ENCODE data around the gene ENPP6.

The ENPP6 gene

DNA sequence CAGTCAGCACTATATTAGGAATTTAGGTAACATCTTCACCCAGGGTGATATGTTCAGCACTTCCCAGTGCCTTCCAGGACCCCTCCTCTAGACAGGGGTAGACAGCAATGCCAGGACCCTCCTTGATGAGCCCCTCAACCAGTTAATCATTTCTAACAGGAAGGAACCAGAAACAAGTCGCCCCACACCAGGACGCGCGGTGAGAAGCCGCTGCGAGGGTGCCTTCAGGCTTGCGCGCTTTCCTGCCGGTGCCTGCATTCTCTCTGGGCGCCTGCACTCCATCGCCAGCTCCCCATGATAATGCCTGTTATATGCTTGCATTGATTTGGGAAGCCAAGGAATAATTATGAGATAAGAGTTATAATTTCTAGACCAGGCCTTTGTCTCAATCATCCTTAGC lies 116.0 kb downstream of the ENPP6 start:
- H3K4me3 ChIP-seq (ENCODE audit: low read length), result no peak overlapping the region
- DNase-seq (ENCODE audit: low read depth), result no peak
- TF ChIP-seq, protein P1, sequence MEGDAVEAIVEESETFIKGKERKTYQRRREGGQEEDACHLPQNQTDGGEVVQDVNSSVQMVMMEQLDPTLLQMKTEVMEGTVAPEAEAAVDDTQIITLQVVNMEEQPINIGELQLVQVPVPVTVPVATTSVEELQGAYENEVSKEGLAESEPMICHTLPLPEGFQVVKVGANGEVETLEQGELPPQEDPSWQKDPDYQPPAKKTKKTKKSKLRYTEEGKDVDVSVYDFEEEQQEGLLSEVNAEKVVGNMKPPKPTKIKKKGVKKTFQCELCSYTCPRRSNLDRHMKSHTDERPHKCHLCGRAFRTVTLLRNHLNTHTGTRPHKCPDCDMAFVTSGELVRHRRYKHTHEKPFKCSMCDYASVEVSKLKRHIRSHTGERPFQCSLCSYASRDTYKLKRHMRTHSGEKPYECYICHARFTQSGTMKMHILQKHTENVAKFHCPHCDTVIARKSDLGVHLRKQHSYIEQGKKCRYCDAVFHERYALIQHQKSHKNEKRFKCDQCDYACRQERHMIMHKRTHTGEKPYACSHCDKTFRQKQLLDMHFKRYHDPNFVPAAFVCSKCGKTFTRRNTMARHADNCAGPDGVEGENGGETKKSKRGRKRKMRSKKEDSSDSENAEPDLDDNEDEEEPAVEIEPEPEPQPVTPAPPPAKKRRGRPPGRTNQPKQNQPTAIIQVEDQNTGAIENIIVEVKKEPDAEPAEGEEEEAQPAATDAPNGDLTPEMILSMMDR (IDR thresholded peaks at IDR 0.05; ENCODE audit: insufficient read depth, low read depth, low read length, missing control alignments), result no peak

DNA sequence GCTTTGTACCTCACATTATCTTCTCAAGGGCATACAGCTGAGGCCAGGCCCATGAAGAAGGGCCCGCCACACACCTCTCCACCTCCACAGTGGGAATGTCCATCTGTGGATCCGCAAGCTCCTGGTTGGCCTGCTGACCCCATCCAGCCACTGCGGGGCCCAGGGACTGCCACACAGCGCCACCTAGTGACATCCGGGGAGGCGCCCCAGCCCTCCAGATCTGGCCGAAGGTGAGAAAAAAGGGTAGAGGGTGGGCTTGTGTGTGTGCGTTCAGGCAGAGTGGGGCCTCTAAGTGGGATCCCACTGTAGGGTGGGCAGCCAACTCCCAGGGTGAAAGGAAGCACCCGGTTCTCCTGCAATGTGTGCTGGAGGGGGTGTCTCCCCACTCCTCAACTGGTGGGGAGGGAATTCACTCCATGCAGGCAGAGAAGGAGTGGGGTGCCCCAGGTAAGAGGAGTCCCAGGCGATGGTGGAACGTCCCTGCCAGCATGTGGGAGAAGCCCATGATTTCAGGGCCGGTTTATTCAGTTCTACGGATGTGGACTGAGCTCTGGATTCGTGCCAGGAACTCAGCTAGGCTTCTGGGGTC lies 117.3 kb downstream of the ENPP6 start:
- TF ChIP-seq, protein P1 (IDR thresholded peaks at IDR 0.05; ENCODE audit: insufficient read depth, low read depth, low read length, missing control alignments), result peak; percentile 93
- H3K4me3 ChIP-seq (ENCODE audit: low read length), result no peak overlapping the region
- peak; percentile 33 for DNase-seq (ENCODE audit: low read depth)

DNA sequence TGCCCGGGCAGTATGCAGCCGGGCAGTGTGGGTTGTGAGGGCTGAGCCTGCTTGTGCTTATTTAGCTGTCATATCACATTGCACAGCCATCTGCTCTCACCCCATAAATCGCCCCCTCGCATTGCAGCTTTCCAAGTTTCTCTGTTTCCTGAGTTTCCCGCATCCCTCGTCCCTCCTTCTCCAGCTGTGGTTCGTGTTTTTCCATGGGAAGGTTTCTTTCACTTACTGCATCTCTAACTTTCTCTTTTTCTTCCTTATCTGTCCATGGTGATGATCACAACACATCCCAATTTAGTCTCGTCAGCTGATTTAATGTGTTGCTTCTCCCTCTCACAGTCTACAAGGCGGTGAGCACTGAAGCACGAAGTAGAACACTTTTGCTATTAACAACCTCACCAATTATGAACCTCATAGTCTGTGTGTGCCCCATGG lies 118.1 kb downstream of the ENPP6 start:
- no peak for DNase-seq (ENCODE audit: low read depth)
- TF ChIP-seq, protein P1 (IDR thresholded peaks at IDR 0.05; ENCODE audit: insufficient read depth, low read depth, low read length, missing control alignments), result no peak
- H3K4me3 ChIP-seq (ENCODE audit: low read length), result no peak overlapping the region

DNA sequence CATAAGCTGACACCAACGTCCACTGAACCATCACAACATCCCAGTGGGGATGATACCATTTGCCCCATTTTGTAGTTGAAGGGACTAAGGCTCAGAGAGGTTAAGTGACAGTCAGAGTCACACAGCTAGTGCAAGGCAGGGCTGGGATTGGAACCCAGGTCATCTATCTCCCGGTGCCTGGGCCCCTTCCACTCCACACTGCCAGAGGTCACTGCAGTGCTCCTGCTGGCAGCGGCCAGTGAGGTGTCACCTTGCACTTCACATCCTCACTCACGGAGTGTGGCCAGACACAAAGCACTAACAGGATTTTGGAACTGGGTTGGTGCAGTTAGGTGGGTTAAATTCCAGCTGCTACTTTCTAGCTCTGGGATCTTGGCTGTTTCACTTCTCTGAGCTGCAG lies 118.7 kb downstream of the ENPP6 start:
- DNase-seq (ENCODE audit: low read depth), result no peak
- TF ChIP-seq, protein P1 (IDR thresholded peaks at IDR 0.05; ENCODE audit: insufficient read depth, low read depth, low read length, missing control alignments), result no peak

DNA sequence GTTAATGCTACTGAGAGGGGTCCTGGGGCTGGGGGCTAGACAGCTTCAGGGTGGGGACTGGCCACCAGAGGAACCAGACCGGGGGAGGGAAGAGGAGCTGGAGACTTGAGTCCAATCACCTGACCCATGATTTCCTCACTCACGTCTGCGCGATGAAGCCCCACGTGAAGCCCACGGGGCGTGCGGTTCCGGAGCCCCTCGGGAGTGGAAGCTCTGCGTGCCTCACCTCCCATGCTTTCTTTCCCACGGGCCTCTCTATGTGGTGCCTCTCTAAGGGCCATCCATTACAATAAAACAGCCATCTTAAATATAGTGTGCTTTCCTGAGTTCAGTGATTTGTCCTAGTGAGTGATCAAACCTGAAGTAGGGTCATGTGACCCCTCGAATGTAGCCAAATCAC lies 119.9 kb downstream of the ENPP6 start:
- no peak for DNase-seq (ENCODE audit: low read depth)
- no peak overlapping the region for H3K4me3 ChIP-seq (ENCODE audit: low read length)
- TF ChIP-seq, protein P1 (IDR thresholded peaks at IDR 0.05; ENCODE audit: insufficient read depth, low read depth, low read length, missing control alignments), result no peak

More for the DNA sequence above, 118.7 kb downstream of the ENPP6 start:
- no peak overlapping the region for H3K4me3 ChIP-seq (ENCODE audit: low read length)

DNA sequence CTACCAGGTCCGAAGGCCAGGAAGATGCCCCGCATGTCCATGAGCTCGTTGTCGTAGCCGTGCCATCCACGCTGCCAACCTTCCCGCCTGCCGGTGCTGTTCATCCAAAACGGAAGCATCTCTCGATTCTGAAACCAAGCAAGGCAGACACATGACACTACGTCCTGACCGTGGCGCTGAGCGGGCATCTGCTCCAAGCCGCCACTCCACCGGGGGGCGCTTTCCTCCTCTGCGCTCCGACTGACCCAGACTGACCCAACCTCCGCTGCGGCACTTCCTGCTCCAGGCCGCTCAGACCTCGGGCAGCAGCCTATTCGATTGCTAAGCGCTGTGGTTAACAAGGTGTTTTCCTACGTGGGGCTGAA lies 120.5 kb downstream of the ENPP6 start:
- H3K4me3 ChIP-seq (ENCODE audit: low read length), result no peak overlapping the region
- DNase-seq (ENCODE audit: low read depth), result no peak
- TF ChIP-seq, protein P1 (IDR thresholded peaks at IDR 0.05; ENCODE audit: insufficient read depth, low read depth, low read length, missing control alignments), result no peak

DNA sequence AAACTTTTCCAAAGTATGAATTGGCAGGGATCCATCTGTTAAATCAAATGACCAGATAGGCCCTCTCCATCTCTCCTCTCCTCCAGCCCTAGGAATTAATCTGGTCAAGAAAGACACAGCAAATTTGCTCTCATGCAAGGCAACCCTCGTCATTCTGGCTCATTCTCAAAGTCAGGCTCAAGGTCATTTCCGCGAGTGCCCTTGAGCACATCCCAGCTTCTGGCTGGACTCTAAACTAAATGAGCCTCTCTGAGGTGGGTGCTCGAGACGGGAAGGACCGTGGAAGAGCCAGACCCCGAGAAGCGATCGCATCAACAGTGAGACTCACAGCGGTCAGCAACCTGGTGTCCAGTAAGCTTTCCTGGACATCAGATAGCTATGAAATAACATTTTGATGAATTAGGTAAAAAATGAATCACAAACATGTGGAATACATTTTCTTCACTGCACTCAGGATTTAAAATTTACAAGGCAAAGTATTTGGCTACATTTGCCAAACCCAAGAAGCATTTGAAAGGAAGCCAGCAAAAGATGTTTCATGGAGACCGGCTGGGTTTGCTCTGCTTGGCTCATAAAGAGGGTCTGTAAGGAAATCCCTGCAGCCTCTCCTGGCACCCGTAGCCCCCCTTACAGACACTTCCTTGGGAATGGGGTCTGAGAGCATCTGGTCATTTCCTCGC lies 121.0 kb downstream of the ENPP6 start:
- no peak for DNase-seq (ENCODE audit: low read depth)
- H3K4me3 ChIP-seq (ENCODE audit: low read length), result no peak overlapping the region
- TF ChIP-seq, protein P1 (IDR thresholded peaks at IDR 0.05; ENCODE audit: insufficient read depth, low read depth, low read length, missing control alignments), result no peak
